HL-60 (cell line): ENCODE results near the gene ALPL.

Experiments used
- GABPA ChIP-seq: IDR thresholded peaks from 2 replicates; pipeline ENCODE4 v1.6.1; 2012; ENCODE audit warnings: low read depth
- POLR2AphosphoS5 ChIP-seq: IDR thresholded peaks from 2 replicates; pipeline ENCODE4 v1.6.1; 2012; ENCODE audit warnings: low read depth
- SPI1 ChIP-seq: IDR thresholded peaks from 2 replicates; pipeline ENCODE4 v1.6.1; 2012; ENCODE audit warnings: low read depth, mild to moderate bottlenecking, borderline replicate concordance
- TF ChIP-seq, protein P1 (sequence below): IDR thresholded peaks from one replicate; pipeline ENCODE4 v1.5.1; 2011; ENCODE audit warnings: low read length, control low read depth, inconsistent platforms; ENCODE audit not compliant: insufficient read depth
- TF ChIP-seq, protein P2 (sequence below): IDR thresholded peaks from 2 replicates; pipeline ENCODE4 v1.6.1; 2012; ENCODE audit warnings: low read depth; ENCODE audit not compliant: insufficient replicate concordance

DNA sequence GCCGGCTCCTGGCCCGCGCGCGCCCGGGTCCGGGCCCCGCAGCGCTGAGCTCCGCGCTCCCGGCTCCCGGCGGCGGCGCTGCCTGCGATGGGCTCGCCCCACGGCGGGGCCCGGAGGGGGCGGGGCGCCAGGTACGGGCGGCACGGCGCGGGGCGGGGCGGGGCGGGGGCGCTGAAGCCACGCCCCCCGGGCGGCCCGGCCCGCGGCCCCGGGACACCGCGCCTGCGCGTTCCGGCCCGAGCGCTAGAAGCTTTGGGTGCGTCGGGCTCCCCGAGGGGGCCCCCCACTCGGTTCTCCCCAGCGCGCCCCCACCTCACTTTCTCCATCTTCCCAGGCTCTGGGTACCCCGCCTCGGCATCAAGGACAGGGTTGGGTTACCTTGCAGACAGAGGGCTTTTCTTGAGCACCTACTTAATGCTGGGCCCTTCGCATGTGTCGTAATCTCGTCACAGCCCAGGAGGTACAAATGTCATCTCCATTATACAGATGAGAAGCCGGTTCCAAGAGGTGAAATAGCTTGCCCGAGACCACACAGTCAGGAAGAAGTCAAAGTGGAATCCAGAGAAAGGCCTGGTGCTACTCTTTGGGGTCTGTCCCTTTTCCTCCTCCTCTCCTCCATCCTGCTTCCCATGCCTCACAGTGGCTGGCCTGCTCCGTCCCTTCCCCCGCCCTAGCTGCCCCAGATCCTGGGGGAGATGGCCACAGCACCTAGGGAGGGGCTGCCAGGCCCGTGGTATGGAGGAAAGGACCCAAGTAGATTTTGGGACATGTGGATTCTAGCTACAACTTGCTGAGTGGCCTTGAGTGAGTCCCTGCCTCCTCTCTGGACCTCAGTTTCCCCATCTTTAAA, 113.5 kb downstream of the ALPL start:
- TF ChIP-seq, protein P1, sequence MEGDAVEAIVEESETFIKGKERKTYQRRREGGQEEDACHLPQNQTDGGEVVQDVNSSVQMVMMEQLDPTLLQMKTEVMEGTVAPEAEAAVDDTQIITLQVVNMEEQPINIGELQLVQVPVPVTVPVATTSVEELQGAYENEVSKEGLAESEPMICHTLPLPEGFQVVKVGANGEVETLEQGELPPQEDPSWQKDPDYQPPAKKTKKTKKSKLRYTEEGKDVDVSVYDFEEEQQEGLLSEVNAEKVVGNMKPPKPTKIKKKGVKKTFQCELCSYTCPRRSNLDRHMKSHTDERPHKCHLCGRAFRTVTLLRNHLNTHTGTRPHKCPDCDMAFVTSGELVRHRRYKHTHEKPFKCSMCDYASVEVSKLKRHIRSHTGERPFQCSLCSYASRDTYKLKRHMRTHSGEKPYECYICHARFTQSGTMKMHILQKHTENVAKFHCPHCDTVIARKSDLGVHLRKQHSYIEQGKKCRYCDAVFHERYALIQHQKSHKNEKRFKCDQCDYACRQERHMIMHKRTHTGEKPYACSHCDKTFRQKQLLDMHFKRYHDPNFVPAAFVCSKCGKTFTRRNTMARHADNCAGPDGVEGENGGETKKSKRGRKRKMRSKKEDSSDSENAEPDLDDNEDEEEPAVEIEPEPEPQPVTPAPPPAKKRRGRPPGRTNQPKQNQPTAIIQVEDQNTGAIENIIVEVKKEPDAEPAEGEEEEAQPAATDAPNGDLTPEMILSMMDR, result no peak
- TF ChIP-seq POLR2AphosphoS5, result no peak
- TF ChIP-seq, protein P2, sequence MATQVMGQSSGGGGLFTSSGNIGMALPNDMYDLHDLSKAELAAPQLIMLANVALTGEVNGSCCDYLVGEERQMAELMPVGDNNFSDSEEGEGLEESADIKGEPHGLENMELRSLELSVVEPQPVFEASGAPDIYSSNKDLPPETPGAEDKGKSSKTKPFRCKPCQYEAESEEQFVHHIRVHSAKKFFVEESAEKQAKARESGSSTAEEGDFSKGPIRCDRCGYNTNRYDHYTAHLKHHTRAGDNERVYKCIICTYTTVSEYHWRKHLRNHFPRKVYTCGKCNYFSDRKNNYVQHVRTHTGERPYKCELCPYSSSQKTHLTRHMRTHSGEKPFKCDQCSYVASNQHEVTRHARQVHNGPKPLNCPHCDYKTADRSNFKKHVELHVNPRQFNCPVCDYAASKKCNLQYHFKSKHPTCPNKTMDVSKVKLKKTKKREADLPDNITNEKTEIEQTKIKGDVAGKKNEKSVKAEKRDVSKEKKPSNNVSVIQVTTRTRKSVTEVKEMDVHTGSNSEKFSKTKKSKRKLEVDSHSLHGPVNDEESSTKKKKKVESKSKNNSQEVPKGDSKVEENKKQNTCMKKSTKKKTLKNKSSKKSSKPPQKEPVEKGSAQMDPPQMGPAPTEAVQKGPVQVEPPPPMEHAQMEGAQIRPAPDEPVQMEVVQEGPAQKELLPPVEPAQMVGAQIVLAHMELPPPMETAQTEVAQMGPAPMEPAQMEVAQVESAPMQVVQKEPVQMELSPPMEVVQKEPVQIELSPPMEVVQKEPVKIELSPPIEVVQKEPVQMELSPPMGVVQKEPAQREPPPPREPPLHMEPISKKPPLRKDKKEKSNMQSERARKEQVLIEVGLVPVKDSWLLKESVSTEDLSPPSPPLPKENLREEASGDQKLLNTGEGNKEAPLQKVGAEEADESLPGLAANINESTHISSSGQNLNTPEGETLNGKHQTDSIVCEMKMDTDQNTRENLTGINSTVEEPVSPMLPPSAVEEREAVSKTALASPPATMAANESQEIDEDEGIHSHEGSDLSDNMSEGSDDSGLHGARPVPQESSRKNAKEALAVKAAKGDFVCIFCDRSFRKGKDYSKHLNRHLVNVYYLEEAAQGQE, result no peak
- TF ChIP-seq GABPA, result no peak
- no peak for TF ChIP-seq SPI1
